Activated T-cell treated with anti-CD3 and anti-CD28 coated beads, Interleukin-2, amount 50 U/mL, for 24 hours (primary cell): ENCODE data around the gene APOL1.
"Not testable (repeated sequence)": the region's sequence is repeated elsewhere in the genome, so short reads cannot be mapped to it uniquely, and the experiment has no call there.

Experiments
- DNase-seq: peaks from one replicate; pipeline ENCODE4 v3.0.0-alpha.2; 2020
- H3K27ac Mint-ChIP-seq: 2 replicates; pipeline ENCODE4 v1.8.0; 2020; ENCODE audit warnings: mild to moderate bottlenecking, mixed read lengths
- H3K27me3 Mint-ChIP-seq: 2 replicates; pipeline ENCODE4 v1.8.0; 2020; ENCODE audit warnings: mixed read lengths
- H3K36me3 Mint-ChIP-seq: 2 replicates; pipeline ENCODE4 v1.8.0; 2020; ENCODE audit warnings: low read depth, mixed read lengths
- H3K4me1 Mint-ChIP-seq: 2 replicates; pipeline ENCODE4 v1.8.0; 2020; ENCODE audit warnings: low read depth, mixed read lengths
- H3K4me3 Mint-ChIP-seq: 2 replicates; pipeline ENCODE4 v1.8.0; 2020; ENCODE audit warnings: mild to moderate bottlenecking, moderate library complexity, mixed read lengths
- H3K9me3 Mint-ChIP-seq: 2 replicates; pipeline ENCODE4 v1.8.0; 2020; ENCODE audit warnings: mixed read lengths

APOL1 gene

GRCh38 chr22:36218648-36219193 lies 34.2 kb upstream of the APOL1 start:
- Mint-ChIP-seq H3K27me3 (peaks cover 12% of the 10 kb centered on the region), H3K4me1 (peaks cover 7% of the 10 kb centered on the region), H3K36me3 (no peaks in the 10 kb centered on the region), H3K27ac (no peak overlapping the region), H3K9me3 (no peaks in the 10 kb centered on the region), H3K4me3 (no peak overlapping the region)
- DNase-seq: no peak

DNA sequence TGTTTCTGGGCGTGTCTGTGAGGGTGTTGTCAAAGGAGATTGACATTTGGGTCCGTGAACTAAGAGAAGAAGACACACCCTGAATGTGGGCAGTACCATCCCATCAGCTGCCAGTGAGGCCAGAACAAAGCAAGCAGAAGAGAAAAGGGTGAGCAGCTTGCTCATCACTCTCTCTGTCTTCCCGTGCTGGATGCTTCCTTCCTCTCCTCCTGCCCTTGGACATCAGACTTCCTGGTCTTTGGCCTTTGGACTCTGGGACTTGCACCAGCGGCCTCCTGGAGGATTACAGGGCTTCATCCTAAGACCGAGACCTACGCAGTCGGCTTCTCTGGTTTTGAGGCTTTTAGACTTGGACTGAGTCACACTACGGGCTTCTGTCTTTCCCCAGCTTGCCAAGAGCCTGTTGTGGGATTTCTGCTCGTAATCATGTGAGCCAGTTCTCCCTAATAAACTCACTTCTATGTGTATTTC lies 32.4 kb upstream of the APOL1 start:
- Mint-ChIP-seq H3K27ac (no peak overlapping the region), H3K36me3 (peaks cover 6% of the 10 kb centered on the region), H3K27me3 (peaks cover 7% of the 10 kb centered on the region), H3K9me3 (no peaks in the 10 kb centered on the region), H3K4me3 (no peak overlapping the region), H3K4me1 (peaks cover 15% of the 10 kb centered on the region)
- no peak for DNase-seq

GRCh38 chr22:36221799-36222751 lies 30.9 kb upstream of the APOL1 start:
- Mint-ChIP-seq H3K36me3 (peaks cover 20% of the 10 kb centered on the region), H3K27me3 (peaks cover 6% of the 10 kb centered on the region), H3K9me3 (no peaks in the 10 kb centered on the region), H3K4me3 (no peak overlapping the region), H3K4me1 (peaks cover 15% of the 10 kb centered on the region), H3K27ac (no peak overlapping the region)
- peak; percentile 62 for DNase-seq

DNA sequence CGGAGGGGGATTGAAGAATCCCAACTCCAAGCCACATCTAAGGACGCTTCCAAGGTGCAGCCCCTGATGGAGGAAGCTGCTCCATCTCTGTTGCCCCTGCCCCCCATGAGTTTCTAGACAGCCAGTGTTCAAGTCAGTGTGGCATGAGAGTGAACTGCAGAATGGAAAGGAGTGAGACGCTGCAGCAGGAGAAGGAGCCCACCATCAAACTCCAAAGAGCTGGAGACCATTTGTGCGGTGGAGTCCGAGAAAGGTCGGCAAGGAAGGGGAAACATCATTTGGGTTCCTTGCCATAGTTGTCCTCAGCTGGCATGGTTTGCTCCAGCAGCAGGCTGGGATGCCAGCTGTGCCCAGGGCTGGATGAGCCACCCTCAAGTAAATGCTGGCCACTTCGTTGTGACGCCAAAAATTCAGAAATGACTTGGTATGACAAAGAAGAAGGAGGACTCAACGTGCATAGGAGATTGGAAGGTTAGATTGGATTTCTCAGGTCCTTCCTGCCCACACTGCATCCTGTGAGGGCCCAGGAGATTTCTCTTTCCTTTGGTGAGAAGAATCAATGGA lies 30.0 kb upstream of the APOL1 start:
- Mint-ChIP-seq H3K36me3 (peaks cover 28% of the 10 kb centered on the region), H3K4me3 (no peak overlapping the region), H3K9me3 (no peaks in the 10 kb centered on the region), H3K27ac (no peak overlapping the region), H3K27me3 (peaks cover 6% of the 10 kb centered on the region), H3K4me1 (peaks cover 15% of the 10 kb centered on the region)
- DNase-seq: no peak

- peaks cover 15% of the 10 kb centered on the region for H3K4me1 Mint-ChIP-seq
- no peaks in the 10 kb centered on the region for H3K9me3 Mint-ChIP-seq
- no peak overlapping the region for H3K27ac Mint-ChIP-seq
- no peak overlapping the region for H3K4me3 Mint-ChIP-seq
- no peak for DNase-seq
- H3K27me3 Mint-ChIP-seq: peaks cover 6% of the 10 kb centered on the region
- peaks cover 33% of the 10 kb centered on the region for H3K36me3 Mint-ChIP-seq
Observed at GRCh38 chr22:36223504-36223903, 29.4 kb upstream of the APOL1 start.

DNA sequence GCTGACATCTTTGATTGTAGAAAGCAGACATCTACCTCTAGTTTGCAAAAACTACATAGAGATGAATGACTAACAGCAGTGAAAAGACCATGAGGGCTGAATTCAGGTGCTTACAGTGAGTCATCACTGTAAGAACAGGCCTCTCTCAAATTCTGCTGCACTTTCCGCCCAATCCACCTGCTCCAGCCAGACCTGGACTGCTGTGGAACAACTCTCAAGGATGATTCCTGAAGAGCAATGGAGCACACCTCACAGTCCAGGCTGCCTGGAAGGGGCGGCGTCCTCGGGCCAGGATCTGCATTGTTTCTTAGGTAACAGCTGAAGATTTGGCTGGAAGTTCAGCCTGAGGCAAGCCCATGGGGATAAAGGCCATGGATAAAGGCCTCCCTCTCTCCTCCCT lies 28.7 kb upstream of the APOL1 start:
- DNase-seq: no peak
- H3K36me3 Mint-ChIP-seq: peaks cover 41% of the 10 kb centered on the region
- H3K27ac Mint-ChIP-seq: peak overlapping the region; percentile 44
- H3K9me3 Mint-ChIP-seq: no peaks in the 10 kb centered on the region
- H3K4me3 Mint-ChIP-seq: no peak overlapping the region
- H3K4me1 Mint-ChIP-seq: peaks cover 15% of the 10 kb centered on the region
- H3K27me3 Mint-ChIP-seq: no peaks in the 10 kb centered on the region

DNA sequence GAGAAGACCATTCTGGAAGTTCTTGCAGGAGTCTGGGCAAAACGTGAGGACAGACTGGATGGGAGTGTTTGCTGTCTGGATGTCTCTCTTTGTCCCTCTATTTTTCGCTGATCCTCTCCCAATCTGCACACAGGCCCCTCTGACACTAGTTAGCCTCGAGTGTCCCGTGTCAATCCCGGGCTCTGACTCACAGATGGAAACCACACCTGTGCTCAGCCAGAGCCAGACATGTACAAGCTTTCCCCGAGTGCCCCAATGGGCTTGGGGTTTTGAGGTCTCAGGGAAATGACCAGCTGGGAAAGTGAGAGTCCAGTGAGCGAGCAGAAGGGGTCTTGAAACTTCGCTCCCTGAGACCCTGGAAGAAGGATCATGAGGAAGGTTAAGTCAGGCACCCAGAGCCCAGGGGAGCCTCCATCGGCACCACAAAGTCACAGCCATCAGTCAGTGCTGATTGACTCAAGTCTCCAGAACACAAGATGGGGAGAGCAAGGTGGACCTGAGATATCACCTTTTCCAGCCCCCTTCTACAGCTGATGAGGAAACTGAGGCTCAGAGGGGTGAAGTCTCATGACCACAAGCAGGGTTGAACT lies 27.5 kb upstream of the APOL1 start:
- Mint-ChIP-seq H3K36me3 (peaks cover 52% of the 10 kb centered on the region), H3K4me3 (no peak overlapping the region), H3K9me3 (no peaks in the 10 kb centered on the region), H3K27me3 (no peaks in the 10 kb centered on the region), H3K27ac (no peak overlapping the region), H3K4me1 (peaks cover 15% of the 10 kb centered on the region)
- DNase-seq: no peak

DNA sequence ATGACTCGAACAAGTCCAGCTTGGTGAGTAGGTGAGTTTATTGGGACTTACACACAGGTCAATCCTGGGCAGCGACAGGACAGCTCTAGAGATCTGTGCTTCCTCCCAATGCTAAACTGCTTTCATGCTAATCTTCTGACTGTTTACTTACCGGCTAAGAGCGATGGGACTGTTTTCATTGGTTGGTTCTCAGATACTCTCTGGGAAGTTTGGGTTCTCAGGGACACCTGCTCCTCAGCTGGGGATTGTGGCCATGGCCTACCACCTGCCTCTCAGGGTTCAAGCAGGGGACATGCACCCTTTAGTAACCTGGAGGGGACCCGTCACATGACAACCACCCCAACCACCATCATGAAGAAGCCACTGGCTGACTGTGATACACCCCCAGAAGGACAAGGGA lies 26.7 kb upstream of the APOL1 start:
- DNase-seq: no peak
- H3K4me1 Mint-ChIP-seq: peaks cover 15% of the 10 kb centered on the region
- no peaks in the 10 kb centered on the region for H3K9me3 Mint-ChIP-seq
- no peak overlapping the region for H3K4me3 Mint-ChIP-seq
- H3K36me3 Mint-ChIP-seq: peaks cover 60% of the 10 kb centered on the region
- H3K27ac Mint-ChIP-seq: no peak overlapping the region
- H3K27me3 Mint-ChIP-seq: no peaks in the 10 kb centered on the region

DNA sequence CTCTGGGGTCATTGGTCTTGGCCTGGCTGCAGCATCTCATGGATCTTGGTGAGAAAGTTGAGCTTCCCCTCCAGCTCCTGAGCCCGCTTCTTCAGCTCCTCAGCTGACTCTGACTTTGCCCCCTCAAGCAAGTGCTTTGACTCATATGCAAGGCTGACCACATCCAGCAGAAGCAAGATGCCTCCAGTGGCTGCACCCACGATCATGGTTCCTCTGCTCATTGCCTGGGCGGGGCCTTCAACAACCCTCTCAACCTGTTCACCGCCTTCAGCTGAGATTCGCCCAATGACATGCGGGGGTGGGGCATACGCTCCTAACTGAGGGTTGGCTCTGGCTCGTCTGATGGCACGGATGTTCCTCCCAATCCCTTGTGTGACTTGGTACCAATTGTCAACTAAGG lies 25.5 kb upstream of the APOL1 start:
- DNase-seq: no peak
- H3K4me1 Mint-ChIP-seq: peaks cover 14% of the 10 kb centered on the region
- no peaks in the 10 kb centered on the region for H3K9me3 Mint-ChIP-seq
- peaks cover 72% of the 10 kb centered on the region for H3K36me3 Mint-ChIP-seq
- no peaks in the 10 kb centered on the region for H3K27me3 Mint-ChIP-seq
- H3K4me3 Mint-ChIP-seq: no peak overlapping the region
- H3K27ac Mint-ChIP-seq: no peak overlapping the region

- Mint-ChIP-seq H3K36me3 (peaks cover 76% of the 10 kb centered on the region), H3K27me3 (no peaks in the 10 kb centered on the region), H3K4me1 (peaks cover 14% of the 10 kb centered on the region), H3K27ac (no peak overlapping the region), H3K4me3 (no peak overlapping the region), H3K9me3 (no peaks in the 10 kb centered on the region)
- DNase-seq: no peak
Observed at GRCh38 chr22:36227806-36228205, 25.1 kb upstream of the APOL1 start.

DNA sequence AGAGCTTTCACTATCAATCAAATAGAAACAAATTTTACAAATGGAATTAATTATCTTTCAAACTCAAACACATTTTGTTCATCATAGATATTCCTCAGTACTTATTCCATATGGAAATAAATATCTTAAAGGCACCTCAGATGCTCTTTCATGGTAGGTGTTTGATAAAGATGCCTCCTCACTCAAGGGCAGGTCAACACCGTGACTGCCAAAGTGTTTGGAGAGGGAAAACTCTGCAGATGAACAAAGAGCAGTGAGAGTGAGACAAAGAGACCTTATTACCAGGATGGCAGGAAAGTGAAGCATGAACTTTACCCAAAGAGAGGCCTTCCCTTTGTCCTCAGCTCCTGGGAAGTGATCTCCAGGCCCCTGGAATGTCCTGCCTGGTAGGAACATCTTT lies 24.6 kb upstream of the APOL1 start:
- H3K27me3 Mint-ChIP-seq, H3K9me3 Mint-ChIP-seq, H3K4me3 Mint-ChIP-seq, DNase-seq: not testable (repeated sequence)
- Mint-ChIP-seq H3K27ac (peak overlapping the region; percentile 48), H3K4me1 (peaks cover 16% of the 10 kb centered on the region), H3K36me3 (peaks cover 82% of the 10 kb centered on the region)

GRCh38 chr22:36228944-36229343 lies 24.0 kb upstream of the APOL1 start:
- peaks cover 88% of the 10 kb centered on the region for H3K36me3 Mint-ChIP-seq
- H3K9me3 Mint-ChIP-seq: no peaks in the 10 kb centered on the region
- H3K27me3 Mint-ChIP-seq: no peaks in the 10 kb centered on the region
- H3K27ac Mint-ChIP-seq: peak overlapping the region; percentile 48
- no peak for DNase-seq
- H3K4me3 Mint-ChIP-seq: no peak overlapping the region
- peaks cover 20% of the 10 kb centered on the region for H3K4me1 Mint-ChIP-seq

GRCh38 chr22:36229649-36230048 lies 23.3 kb upstream of the APOL1 start:
- H3K4me3 Mint-ChIP-seq, H3K27me3 Mint-ChIP-seq, H3K27ac Mint-ChIP-seq, H3K9me3 Mint-ChIP-seq, DNase-seq: not testable (repeated sequence)
- peaks cover 95% of the 10 kb centered on the region for H3K36me3 Mint-ChIP-seq
- H3K4me1 Mint-ChIP-seq: peaks cover 21% of the 10 kb centered on the region

GRCh38 chr22:36231051-36231450 lies 21.9 kb upstream of the APOL1 start:
- not testable (repeated sequence) for DNase-seq, H3K4me3 Mint-ChIP-seq, H3K27me3 Mint-ChIP-seq, H3K9me3 Mint-ChIP-seq
- H3K27ac Mint-ChIP-seq: peak overlapping the region; percentile 50
- peaks cover 35% of the 10 kb centered on the region for H3K4me1 Mint-ChIP-seq
- H3K36me3 Mint-ChIP-seq: peaks cover 99% of the 10 kb centered on the region
